HG02885 (cell line): ENCODE measurements around the gene ZBTB5.
"Not testable (repeated sequence)": the region's sequence is repeated elsewhere in the genome, so short reads cannot be mapped to it uniquely, and the experiment has no call there.

Experiments used
- ATAC-seq: cut with Tn5 transposase; IDR thresholded peaks from one replicate; pipeline ENCODE4 v1.9.1; 2021; ENCODE audit warnings: mild to moderate bottlenecking; ENCODE audit not compliant: unreplicated experiment, poor library complexity

Gene ZBTB5

DNA sequence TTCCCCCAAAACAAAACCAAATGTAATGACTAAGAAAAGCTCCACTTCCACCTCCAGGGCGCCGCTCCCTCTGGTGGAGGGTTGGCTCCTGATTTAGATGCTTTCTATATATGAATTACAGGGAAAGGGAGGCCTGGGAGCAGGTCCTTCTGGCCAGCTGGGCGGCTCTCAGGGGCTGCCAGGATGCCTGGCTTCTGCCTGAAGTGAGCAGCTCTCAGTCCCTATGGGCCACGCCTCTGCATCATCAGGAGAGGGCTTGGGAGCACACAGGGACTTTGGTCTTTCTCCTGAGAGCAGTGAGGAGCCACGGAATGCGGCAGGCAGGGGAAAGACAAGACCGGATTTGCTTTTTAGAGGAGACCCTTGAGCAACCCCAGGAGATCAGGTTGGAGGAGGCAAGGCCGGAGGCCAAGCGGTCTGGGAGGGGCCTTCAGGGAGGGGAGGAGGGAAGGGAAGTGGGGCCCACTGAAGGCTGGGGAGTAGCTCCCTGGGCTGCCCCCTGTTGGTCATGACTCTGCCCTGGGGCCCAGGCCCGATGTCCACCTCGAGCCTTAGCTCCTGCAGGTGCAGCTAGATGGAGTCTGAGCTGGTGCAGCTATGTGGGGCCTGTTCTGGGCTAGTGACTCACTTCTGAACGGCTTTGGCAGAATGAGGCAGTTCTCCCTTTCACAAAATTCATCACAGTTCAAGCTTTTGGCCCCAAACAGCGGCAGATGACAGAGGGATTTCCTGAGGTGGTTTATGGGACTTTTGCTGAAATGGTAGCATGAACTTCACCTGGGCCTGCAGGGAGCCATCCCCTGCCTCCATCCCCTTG is 54.1 kb downstream of the ZBTB5 start:
- ATAC-seq, result peak; percentile 34

DNA sequence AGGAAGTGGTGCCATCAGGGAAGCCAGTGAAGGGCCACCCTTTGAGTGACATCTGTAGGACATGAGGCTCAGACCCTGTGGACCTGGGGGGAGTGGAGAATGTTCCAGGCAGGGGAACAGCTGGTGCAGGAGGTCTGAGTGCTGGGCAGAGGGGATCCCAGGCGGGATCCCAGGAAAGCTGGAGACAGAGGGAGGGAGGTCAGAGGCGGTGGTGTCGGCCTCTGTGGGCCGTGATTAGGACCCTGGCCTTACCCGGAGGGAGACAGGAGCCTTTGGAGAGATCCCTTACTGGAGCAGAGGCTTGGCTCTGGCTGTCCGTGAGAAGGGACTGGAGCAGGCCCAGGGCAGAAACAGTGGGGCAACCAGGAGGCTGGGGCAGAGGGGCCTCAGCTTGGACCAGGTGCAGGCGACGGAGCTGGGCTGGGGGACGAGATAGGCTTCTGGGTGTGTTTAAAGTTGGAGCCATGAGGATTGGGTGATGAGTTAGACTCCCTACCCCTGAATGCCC is 54.8 kb downstream of the ZBTB5 start:
- ATAC-seq, result no peak

DNA sequence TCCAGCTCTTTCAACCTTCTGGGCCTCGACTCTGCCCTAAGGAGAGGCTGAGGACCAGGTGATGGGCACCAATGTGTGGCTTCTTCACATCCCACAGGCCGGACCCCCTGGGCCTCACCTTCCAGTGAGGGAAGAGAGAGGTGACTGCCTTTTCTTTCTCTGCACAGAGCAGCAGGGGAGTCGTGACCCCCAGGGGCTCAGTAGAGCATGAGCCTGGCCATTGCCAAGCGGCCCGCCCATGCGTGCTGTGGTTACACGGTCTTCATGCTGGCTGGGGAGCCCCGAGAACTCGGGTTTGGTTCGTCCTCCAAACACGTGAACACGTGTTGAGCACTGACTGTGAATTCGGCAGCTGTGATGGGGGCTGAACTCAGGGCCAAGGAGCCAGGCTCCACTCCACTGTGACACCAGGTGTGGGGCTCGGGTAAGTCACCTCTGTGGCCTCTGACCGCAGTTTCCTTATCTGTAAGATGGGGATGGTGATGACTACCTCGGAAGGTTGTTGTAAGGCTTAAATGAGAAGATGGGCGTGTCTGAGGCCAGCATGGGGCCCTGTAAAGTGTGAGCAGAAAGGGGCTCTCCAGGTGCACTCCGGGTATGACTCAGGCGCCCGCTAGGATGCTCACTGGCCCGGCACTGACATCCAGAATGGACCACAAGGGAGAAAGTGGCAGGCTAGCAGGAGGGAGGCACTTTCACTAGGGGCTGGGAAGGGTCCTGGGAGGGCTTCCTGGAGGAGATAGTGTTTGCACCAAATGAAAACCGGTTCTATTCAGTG is 56.1 kb downstream of the ZBTB5 start:
- ATAC-seq, result peak; percentile 85

DNA sequence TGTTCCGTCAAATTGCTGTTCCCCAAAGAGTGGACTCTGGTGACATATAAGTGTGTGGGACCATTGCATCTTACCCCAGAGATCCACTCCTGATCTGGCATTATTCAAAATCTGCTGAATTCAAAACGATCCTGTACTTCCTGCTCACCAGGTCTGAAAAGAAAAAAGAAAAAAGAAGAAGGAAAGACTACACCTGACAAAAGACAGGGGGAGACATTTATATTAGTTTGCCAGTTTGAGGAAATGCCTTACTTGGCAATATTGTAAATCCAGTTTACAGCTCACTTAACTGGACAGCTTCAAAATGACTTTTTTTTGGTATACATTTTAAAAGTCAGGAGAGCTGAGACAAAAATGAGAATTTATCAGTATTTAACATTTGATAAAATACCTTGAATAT is 57.8 kb downstream of the ZBTB5 start:
- no peak for ATAC-seq

DNA sequence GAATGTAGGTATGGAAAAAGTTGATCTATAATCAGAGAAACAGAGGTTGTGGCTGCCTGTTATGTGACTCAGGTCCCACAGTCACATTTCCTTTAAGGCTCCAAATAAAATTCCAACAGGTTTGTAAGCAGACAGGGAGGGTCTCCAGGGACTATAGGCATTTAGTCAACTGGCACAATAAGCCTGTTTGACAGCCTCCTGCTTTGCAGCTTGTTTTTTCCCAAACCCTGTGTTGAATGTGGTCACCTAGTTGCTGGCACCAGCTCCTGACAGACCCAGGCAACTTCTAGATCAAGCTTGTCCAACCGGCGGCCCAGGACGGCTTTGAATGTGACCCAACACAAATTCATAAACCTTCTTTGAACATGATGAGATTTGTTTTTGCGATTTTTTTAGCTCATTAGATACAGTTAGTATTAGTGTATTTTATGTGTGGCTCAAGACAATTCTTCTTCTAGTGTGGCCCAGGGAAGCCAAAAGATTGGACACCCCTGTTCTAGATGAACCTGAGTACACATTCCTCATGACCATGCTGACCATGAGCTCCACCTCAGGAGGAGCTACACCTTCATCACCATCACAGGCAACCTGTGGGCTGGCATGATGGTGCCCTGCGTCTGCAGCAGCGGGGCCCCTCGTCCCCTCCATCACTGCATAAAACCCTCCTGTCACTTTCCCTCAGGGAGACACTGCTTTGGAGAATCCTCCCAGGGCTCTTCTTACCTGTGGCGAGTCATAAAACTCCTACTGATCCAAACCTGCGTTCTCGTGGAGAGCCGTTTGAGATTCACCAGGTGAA is 58.4 kb downstream of the ZBTB5 start:
- ATAC-seq, result no peak

DNA sequence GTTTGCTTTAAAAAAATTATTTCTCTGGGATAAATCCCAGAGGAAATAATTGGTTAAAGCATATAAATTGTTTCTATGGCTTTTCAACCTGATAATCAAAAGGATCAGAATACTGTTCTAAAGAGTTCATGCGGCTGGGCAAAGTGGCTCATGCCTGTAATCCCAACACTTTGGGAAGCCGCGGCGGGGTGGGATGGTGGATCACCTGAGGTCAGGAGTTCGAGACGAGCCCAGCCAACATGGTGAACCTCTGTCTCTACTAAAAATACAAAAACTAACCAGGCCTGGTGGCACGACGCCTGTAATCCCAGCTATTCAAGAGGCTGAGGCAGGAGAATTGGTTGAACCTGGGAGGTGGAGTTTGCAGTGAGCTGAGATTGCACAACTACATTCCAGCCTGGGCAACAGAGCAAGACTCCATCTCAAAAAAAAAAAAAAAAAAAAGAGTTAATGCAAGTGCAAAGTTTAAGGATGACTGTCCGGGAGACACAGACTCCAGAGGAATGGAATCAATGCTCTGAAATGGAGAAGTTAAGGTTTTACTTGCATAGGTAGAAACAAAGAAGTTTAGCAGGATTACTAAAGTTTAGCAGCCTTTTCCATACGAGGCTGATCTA is 59.4 kb downstream of the ZBTB5 start:
- ATAC-seq, result no peak

DNA sequence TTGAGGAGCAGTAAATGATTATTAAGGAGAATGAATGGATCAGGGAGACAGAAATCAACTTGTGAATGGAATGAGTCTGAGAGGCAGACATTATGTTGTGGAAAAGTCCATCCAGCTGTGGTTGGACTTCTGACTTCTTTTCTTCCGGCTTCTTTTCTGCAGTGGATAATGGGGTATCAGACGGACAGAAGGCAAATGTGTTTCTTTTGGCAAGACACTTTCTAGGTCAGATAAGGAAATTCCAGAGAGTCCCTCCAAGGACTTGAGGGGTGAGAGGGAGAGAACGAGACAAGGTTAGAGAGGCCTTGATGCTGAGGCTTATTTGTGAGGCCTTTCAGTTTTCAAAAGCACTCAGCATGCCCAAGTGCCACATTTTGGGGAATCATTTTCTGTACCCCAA is 59.9 kb downstream of the ZBTB5 start:
- no peak for ATAC-seq

DNA sequence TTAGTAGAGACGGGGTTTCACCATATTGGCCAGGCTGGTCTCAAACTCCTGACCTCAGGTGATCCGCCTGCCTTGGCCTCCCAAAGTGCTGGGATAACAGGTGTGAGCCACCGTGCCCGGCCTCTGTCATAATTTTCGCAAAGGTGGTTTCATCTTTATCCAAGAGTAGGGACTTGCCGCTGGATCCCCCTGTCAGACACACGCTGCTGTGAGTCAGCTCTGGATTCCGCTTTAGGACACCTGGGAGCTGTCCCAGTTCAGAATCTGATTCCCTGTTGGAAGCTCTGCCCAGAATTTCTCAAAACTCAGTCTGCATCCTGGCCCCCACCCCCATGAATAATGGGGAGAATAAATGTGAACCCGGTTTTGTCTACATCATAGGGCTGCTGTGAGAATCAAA is 60.7 kb downstream of the ZBTB5 start:
- ATAC-seq, result no peak

DNA sequence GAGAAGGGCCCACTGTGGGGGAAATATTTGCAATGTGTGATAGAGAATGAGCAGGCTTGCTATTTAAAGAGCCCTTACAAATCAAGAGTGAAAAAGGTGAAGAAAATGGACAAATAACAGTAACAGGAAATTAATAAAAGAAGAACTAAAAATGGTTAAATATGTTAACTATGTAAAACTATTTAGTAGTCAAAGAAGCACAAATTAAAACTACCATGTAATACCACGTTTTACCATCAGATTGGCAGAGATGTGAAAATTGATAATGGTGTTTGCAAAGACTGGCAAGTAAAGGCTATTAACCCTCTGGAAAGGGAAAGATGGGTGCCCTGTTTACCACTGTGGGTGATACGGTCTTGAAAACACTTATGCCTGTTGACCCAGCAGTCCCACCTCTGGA is 65.9 kb downstream of the ZBTB5 start:
- no peak for ATAC-seq

DNA sequence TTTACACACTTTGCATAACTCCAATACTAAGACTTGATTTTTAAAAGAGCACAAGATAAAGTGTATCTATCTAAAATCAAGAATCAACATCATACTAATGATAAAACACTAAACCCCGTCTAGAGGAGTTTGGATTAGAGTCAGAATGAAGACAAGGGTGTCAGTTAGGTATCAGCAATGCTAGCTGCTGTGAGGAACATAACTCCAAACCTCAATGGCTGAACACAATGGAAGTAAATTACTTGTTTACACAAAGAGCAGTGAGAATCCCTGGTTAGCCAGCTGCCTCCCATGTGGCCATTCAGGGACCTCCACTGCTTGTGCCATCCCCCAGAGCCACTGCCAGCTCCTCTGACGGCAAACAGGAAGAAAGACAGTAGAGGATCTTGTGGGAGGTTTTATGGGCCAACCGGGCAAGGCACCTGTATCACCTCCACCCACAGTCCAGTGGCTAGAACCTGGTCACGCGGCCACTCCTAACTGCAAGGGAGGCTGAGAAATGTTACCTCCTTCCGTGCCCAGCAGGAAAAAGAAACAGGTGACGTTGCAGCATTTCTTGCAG is 66.7 kb downstream of the ZBTB5 start:
- ATAC-seq, result no peak

DNA sequence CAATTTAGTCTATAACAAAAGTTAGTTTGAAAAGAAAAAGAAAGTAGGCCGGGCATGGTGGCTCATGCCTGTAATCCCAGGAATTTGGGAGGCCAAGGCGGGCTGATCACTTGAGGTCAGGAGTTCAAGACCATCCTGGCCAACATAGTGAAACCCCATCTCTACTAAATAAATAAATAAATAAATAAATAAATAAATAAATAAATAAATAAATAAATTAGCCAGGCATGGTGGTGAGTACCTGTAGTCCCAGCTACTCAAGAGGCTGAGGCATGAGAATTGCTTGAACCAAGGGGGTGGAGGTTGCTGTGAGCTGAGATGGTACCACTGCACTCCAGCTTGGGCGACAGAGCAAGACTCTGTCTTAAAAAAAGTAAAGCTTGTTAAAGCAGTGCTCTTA is 67.3 kb downstream of the ZBTB5 start:
- not testable (repeated sequence) for ATAC-seq

DNA sequence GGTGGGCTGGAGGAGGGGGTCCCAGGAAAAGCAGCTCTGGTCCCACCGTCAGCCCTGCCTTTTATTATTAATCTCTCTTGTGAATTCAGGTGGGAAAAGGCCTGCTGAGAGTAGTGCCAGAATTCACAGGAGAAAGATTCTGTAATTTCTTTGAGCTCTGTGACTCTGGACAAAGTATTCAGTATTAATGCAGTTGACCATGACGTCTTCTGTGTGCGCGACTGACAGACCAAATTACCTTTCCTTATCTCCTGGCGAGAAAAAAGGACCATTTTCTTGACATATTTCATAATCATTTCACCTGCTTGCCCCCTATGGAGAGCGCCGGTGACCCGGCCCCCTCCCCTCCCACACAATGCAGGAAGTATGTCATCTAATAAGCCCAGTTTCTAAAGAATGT is 69.6 kb downstream of the ZBTB5 start:
- no peak for ATAC-seq

DNA sequence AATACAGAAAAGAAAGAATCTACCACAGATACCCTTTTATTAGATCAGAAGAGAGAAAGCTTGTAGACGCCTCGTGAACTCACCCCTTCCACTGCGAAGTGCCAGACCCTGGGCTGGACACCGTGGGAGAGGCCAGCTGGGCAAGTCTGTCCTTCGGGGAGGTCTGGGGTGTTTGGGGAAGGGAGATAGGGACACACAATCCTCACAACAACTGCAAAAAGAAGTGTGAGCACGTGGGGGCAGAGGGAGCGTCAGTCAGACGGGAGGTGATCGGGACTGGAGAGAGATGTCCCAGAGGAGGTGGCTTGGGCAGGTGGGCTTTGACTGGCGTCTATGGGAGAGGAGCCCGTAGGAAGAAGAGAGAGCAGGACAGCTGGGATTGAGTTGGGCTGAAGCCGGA is 70.0 kb downstream of the ZBTB5 start:
- no peak for ATAC-seq

DNA sequence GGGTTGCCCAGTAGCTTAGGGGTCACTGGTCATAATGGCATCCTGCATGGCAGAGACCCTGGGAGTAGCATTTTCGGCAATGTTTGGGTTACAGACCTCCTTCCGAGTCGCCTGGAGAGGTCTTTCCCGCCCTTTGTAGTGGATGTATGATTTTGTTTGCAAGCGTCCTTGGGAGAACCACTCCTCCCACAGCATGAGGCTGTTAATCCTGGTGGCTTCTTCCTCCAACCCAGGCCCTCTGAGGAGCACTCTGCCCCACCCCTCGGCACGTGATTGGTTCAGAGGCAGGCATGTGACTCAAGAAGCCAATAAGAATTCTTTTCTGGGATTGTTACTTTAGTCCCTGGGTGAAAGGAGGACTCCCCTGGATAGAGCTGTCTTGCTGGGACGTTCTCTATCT is 73.0 kb downstream of the ZBTB5 start:
- no peak for ATAC-seq

DNA sequence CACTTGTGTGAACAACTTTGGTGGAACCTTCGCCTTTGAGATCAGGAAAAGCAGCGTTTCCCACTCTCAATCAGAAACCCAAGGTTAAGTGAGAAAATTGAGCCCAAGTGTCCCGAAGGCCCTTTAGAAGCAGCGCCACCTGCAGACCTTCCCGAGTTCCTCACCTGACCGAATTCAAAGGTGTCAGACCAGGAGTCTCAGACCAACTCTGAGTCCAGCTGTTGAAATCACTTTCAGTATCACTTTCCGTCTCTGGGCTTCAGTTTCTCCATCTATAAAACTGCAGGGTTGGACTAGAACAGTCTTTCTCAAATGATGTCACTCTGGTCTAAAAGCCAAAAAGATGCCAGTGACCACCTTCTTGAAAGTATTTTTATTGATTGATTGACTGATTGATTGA is 74.5 kb downstream of the ZBTB5 start:
- peak; percentile 90 for ATAC-seq
